Osteocyte (in vitro differentiated cells): ENCODE data around the gene CCNYL1. TPM values are rescaled to one million over a fixed set of nuclear protein-coding genes. Genes with fewer than 3 reads are reported as not detected.

Experiments used
- DNase-seq: peaks from one replicate; pipeline ENCODE4 v3.0.0; 2021; ENCODE audit warnings: mixed read lengths; ENCODE audit not compliant: unreplicated experiment; ENCODE audit errors: extremely low spot score
- H3K27ac Mint-ChIP-seq: one replicate; pipeline ENCODE4 v1.8.0; 2021; ENCODE audit warnings: mild to moderate bottlenecking, mixed read lengths; ENCODE audit not compliant: unreplicated experiment
- H3K27me3 Mint-ChIP-seq: one replicate; pipeline ENCODE4 v1.8.0; 2021; ENCODE audit warnings: mixed read lengths; ENCODE audit not compliant: unreplicated experiment
- H3K36me3 Mint-ChIP-seq: one replicate; pipeline ENCODE4 v1.8.0; 2021; ENCODE audit warnings: mixed read lengths; ENCODE audit not compliant: unreplicated experiment
- H3K4me1 Mint-ChIP-seq: one replicate; pipeline ENCODE4 v1.8.0; 2021; ENCODE audit warnings: mixed read lengths; ENCODE audit not compliant: unreplicated experiment
- H3K4me3 Mint-ChIP-seq: one replicate; pipeline ENCODE4 v1.8.0; 2021; ENCODE audit warnings: mild to moderate bottlenecking, moderate library complexity, mixed read lengths; ENCODE audit not compliant: unreplicated experiment
- H3K9me3 Mint-ChIP-seq: one replicate; pipeline ENCODE4 v1.8.0; 2021; ENCODE audit warnings: mixed read lengths; ENCODE audit not compliant: unreplicated experiment
- CTCF ChIP-seq: fragments of 200-600 bp; sonication (generic); IDR thresholded peaks from 2 replicates; pipeline ENCODE4 v1.5.0; 2021; ENCODE audit warnings: antibody characterized with exemption, mild to moderate bottlenecking, moderate library complexity
- total RNA-seq: library from RNA; stranded (reverse); gene quantifications from 2 replicates; pipeline ENCODE4 v1.2.1, GENCODE V29; 2021

Gene CCNYL1
- total RNA-seq, 1 donor from 2014 or later, result 16.8 TPM

- H3K36me3 Mint-ChIP-seq, result peaks cover 4% of the 10 kb centered on the region
- H3K27me3 Mint-ChIP-seq, result peaks cover 26% of the 10 kb centered on the region
- H3K4me1 Mint-ChIP-seq, result peaks cover 30% of the 10 kb centered on the region
- DNase-seq, result no peak
- TF ChIP-seq CTCF, result no peak
- H3K9me3 Mint-ChIP-seq, result no peaks in the 10 kb centered on the region
- H3K27ac Mint-ChIP-seq, result peak overlapping the region; percentile 7
- H3K4me3 Mint-ChIP-seq, result peak overlapping the region; percentile 83
Measured at GRCh38 chr2:207768168-207768865, 56.9 kb downstream of the CCNYL1 start.

GRCh38 chr2:207768866-207769596 is 57.6 kb downstream of the CCNYL1 start:
- no peak for DNase-seq
- Mint-ChIP-seq H3K4me3 (peak overlapping the region; percentile 83), H3K27ac (no peak overlapping the region), H3K36me3 (peaks cover 2% of the 10 kb centered on the region), H3K27me3 (peaks cover 25% of the 10 kb centered on the region), H3K9me3 (no peaks in the 10 kb centered on the region), H3K4me1 (peaks cover 30% of the 10 kb centered on the region)
- no peak for TF ChIP-seq CTCF

GRCh38 chr2:207770602-207771404 is 59.4 kb downstream of the CCNYL1 start:
- no peak for DNase-seq
- Mint-ChIP-seq H3K27ac (no peak overlapping the region), H3K4me1 (peaks cover 30% of the 10 kb centered on the region), H3K4me3 (peak overlapping the region; percentile 81), H3K36me3 (no peaks in the 10 kb centered on the region), H3K27me3 (peaks cover 14% of the 10 kb centered on the region), H3K9me3 (no peaks in the 10 kb centered on the region)
- TF ChIP-seq CTCF, result no peak

- Mint-ChIP-seq H3K9me3 (no peaks in the 10 kb centered on the region), H3K4me1 (peaks cover 25% of the 10 kb centered on the region), H3K27ac (no peak overlapping the region), H3K36me3 (no peaks in the 10 kb centered on the region), H3K27me3 (peaks cover 9% of the 10 kb centered on the region), H3K4me3 (no peak overlapping the region)
- TF ChIP-seq CTCF, result no peak
- DNase-seq, result no peak
Measured at GRCh38 chr2:207771421-207771820, 60.0 kb downstream of the CCNYL1 start.
